ENCODE measurements around the gene HSD17B14. TPM values are rescaled to one million over a fixed set of nuclear protein-coding genes. Genes with fewer than 3 reads are reported as not detected.
A peak's percentile ranks its signal among the peaks of the same experiment; 100 is the strongest.

HSD17B14 gene
- total and polyA plus RNA-seq, 9 of the 15 experiments (the other 6 are each of a cell fraction or from before 2014, with no cell fraction given): 0.16 TPM; not detected in 8

DNA sequence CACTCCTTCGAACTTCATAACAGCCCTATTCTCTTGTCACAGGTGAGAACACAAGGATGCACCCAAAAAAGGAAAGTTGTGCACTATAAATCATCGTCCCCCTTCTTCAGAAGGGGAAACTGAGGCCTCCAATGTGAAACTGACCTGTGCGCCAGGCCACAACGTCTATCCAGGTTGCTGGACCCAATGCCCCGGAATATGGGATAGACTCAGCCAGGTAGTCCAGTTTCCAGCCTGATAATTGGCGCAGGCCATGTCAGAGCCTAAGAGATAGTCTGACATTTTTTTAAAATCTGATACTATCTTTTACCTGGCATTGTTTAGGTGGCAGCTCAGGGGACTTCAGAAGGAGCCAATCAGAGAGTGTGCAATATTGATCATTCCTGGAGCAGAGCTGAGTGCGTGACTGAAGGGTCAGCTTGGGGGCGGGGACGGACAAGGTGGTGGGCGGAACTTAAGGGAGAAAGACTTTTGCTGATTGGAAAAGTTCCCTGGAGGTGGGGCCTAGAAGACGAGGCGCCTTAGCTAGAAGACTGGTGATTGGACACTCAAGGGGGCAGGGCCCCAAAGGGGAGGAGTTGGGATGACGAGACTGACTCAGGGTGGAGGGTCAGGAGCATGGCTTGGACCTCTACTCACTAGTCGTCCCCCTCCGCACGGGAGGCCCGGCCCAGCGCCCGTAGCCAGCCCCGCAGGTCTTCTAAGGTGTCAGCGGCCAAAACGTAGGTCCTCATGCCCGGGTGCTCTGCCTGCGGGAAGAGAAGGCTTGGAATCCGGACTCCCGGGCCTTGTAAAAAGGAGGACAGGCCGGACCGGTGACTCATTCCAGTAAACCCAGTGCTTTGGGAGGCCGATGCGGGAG is 23.7 kb upstream of the HSD17B14 start:
- H3K79me2 ChIP-seq (ENCODE audit: control insufficient read depth, insufficient read depth, low read length): peaks cover 4% of the 10 kb centered on the region; the same call in 2 of the 3 replicates
- 2% methylated on average over 26 of the region's 30 CpGs for WGBS (ENCODE audit: insufficient coverage, low coverage, missing lambda C conversion rate)
- peak overlapping the region; percentile 58 for H3K4me3 ChIP-seq
- H3K27ac ChIP-seq (ENCODE audit: extremely low read depth, low read depth, low read length): peak overlapping the region; percentile 81
- in situ Hi-C loops (cut with MboI): no loop called here
- H3K9ac ChIP-seq (ENCODE audit: insufficient read depth in 1 of 2, low read depth in 2 of 2, low read length in 2 of 2): peak overlapping the region; percentile 75 to 91
- TSS peak; percentile 92 for BruUV-seq (replicated peaks)
- peak overlapping the region; percentile 96 for H3K4me2 ChIP-seq (ENCODE audit: insufficient read depth, low read length)
- ATAC-seq (peak; percentile 95), FAIRE-seq (peak; percentile 99), DNase-seq (ENCODE audit: extremely low read depth in 1 of 4, low spot score in 3 of 4) (peak; percentile 98 to 99 (median 98))
- H3K9me1 ChIP-seq (ENCODE audit: control insufficient read depth, insufficient read depth, low read length): no peaks in the 10 kb centered on the region
- no peaks in the 10 kb centered on the region for H3K27me3 ChIP-seq (ENCODE audit: control insufficient read depth in 2 of 2, insufficient read depth in 2 of 2, low read length in 2 of 2)
- peak overlapping the region; percentile 89 for H2AFZ ChIP-seq (ENCODE audit: low read depth, low read length)
- ChIA-PET POLR2A (interaction anchor here (0.5 to 3.9 kb wide), 8 partner anchors 11 to 107 kb away, joined by 3 to 96 read pairs (median 5); partner anchors contain the start of gene PPP1R15A), CTCF (ENCODE audit: low intra/inter-chr PET ratio) (no interaction called here)
- H3K36me3 ChIP-seq (ENCODE audit: control insufficient read depth, insufficient read depth, low read length): no peaks in the 10 kb centered on the region; the same call in 2 of the 3 replicates
- intact Hi-C loops (cut with micrococcal nuclease): no loop called here
- H3K9me3 ChIP-seq (replicated peaks; ENCODE audit: control insufficient read depth, insufficient read depth, low read depth, low read length): no peaks in the 10 kb centered on the region
- peaks cover 12 to 39% of the 10 kb centered on the region in 2 experiments for H3K4me1 ChIP-seq (replicated peaks in 1 of 2; ENCODE audit: control insufficient read depth in 2 of 2, insufficient read depth in 2 of 2, low read length in 2 of 2)
- no peaks in the 10 kb centered on the region for H4K20me1 ChIP-seq (replicated peaks; ENCODE audit: control insufficient read depth, insufficient read depth, low read length)
- no peak for TF ChIP-seq CHD4 (IDR thresholded peaks at IDR 0.05; ENCODE audit: insufficient read depth, insufficient replicate concordance, low read depth, low read length, poor library complexity, severe bottlenecking)
- TF ChIP-seq NR4A1 (CRISPR knock-in tag; IDR thresholded peaks at IDR 0.05): no peak
- TF ChIP-seq NR4A1 (tag; IDR thresholded peaks at IDR 0.05): no peak
- TF ChIP-seq, protein P1, sequence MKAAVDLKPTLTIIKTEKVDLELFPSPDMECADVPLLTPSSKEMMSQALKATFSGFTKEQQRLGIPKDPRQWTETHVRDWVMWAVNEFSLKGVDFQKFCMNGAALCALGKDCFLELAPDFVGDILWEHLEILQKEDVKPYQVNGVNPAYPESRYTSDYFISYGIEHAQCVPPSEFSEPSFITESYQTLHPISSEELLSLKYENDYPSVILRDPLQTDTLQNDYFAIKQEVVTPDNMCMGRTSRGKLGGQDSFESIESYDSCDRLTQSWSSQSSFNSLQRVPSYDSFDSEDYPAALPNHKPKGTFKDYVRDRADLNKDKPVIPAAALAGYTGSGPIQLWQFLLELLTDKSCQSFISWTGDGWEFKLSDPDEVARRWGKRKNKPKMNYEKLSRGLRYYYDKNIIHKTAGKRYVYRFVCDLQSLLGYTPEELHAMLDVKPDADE (conservative IDR thresholded peaks at IDR 0.05; ENCODE audit: control insufficient read depth, low read depth, low read length): no peak
- TF ChIP-seq, protein P2, sequence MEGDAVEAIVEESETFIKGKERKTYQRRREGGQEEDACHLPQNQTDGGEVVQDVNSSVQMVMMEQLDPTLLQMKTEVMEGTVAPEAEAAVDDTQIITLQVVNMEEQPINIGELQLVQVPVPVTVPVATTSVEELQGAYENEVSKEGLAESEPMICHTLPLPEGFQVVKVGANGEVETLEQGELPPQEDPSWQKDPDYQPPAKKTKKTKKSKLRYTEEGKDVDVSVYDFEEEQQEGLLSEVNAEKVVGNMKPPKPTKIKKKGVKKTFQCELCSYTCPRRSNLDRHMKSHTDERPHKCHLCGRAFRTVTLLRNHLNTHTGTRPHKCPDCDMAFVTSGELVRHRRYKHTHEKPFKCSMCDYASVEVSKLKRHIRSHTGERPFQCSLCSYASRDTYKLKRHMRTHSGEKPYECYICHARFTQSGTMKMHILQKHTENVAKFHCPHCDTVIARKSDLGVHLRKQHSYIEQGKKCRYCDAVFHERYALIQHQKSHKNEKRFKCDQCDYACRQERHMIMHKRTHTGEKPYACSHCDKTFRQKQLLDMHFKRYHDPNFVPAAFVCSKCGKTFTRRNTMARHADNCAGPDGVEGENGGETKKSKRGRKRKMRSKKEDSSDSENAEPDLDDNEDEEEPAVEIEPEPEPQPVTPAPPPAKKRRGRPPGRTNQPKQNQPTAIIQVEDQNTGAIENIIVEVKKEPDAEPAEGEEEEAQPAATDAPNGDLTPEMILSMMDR (IDR thresholded peaks at IDR 0.05 in 2 of 3, conservative IDR thresholded peaks at IDR 0.05 in 1 of 3; ENCODE audit: insufficient read depth in 2 of 3, low read depth in 1 of 3, low read length in 3 of 3): no peak
- TF ChIP-seq POU5F1 (IDR thresholded peaks at IDR 0.05; ENCODE audit: borderline replicate concordance, low read depth, low read length, partially characterized antibody): no peak
- no peak; the same call in 1 of the 2 replicates for TF ChIP-seq SMARCE1 (IDR thresholded peaks at IDR 0.05)
- no peak for TF ChIP-seq ZNF311 (CRISPR knock-in tag; IDR thresholded peaks at IDR 0.05)
- no peak for TF ChIP-seq CSDE1 (IDR thresholded peaks at IDR 0.05)
- TF ChIP-seq, protein P3, sequence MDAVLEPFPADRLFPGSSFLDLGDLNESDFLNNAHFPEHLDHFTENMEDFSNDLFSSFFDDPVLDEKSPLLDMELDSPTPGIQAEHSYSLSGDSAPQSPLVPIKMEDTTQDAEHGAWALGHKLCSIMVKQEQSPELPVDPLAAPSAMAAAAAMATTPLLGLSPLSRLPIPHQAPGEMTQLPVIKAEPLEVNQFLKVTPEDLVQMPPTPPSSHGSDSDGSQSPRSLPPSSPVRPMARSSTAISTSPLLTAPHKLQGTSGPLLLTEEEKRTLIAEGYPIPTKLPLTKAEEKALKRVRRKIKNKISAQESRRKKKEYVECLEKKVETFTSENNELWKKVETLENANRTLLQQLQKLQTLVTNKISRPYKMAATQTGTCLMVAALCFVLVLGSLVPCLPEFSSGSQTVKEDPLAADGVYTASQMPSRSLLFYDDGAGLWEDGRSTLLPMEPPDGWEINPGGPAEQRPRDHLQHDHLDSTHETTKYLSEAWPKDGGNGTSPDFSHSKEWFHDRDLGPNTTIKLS (IDR thresholded peaks at IDR 0.05; ENCODE audit: borderline replicate concordance, low read depth): no peak; the same call in 1 of the 2 replicates
- TF ChIP-seq SOX6 (IDR thresholded peaks at IDR 0.05): no peak
- TF ChIP-seq, protein P4, sequence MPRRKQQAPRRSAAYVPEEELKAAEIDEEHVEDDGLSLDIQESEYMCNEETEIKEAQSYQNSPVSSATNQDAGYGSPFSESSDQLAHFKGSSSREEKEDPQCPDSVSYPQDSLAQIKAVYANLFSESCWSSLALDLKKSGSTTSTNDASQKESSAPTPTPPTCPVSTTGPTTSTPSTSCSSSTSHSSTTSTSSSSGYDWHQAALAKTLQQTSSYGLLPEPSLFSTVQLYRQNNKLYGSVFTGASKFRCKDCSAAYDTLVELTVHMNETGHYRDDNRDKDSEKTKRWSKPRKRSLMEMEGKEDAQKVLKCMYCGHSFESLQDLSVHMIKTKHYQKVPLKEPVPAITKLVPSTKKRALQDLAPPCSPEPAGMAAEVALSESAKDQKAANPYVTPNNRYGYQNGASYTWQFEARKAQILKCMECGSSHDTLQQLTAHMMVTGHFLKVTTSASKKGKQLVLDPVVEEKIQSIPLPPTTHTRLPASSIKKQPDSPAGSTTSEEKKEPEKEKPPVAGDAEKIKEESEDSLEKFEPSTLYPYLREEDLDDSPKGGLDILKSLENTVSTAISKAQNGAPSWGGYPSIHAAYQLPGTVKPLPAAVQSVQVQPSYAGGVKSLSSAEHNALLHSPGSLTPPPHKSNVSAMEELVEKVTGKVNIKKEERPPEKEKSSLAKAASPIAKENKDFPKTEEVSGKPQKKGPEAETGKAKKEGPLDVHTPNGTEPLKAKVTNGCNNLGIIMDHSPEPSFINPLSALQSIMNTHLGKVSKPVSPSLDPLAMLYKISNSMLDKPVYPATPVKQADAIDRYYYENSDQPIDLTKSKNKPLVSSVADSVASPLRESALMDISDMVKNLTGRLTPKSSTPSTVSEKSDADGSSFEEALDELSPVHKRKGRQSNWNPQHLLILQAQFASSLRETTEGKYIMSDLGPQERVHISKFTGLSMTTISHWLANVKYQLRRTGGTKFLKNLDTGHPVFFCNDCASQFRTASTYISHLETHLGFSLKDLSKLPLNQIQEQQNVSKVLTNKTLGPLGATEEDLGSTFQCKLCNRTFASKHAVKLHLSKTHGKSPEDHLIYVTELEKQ (CRISPR knock-in tag; IDR thresholded peaks at IDR 0.05): no peak

Data from K562 (cell line).